ENCODE data around the gene LTF. TPM values are rescaled to one million over a fixed set of nuclear protein-coding genes. Genes with fewer than 3 reads are reported as not detected.
A peak's percentile ranks its signal among the peaks of the same experiment; 100 is the strongest.

Gene LTF
- total and polyA plus RNA-seq, 2 experiments from 2014 or later, result 0.73 to 1.3 TPM

- TF ChIP-seq ZNF462 (CRISPR knock-in tag; IDR thresholded peaks at IDR 0.05), result no peak
- TF ChIP-seq EZH2 (IDR thresholded peaks at IDR 0.05; ENCODE audit: low read depth, unreplicated experiment), result no peak
These were observed 2.2 kb downstream of the LTF start (continued) for GRCh38 chr3:46462511-46462910.

- peaks cover 2% of the 10 kb centered on the region for H3K4me1 Mint-ChIP-seq
- Histone ChIP-seq H3K4me1 (ENCODE audit: insufficient read depth) (peaks cover 6% of the 10 kb centered on the region; the same call in 1 of the 2 replicates), H3K27ac (ENCODE audit: low read depth) (no peak overlapping the region), H3K27me3 (ENCODE audit: insufficient read depth) (peaks cover 39% of the 10 kb centered on the region), H3K79me2 (replicated peaks; ENCODE audit: insufficient read depth) (no peaks in the 10 kb centered on the region), H3K4me3 (no peak overlapping the region), H4K20me1 (replicated peaks; ENCODE audit: insufficient read depth) (no peaks in the 10 kb centered on the region), H3K4me2 (no peak overlapping the region), H3K36me3 (ENCODE audit: insufficient read depth) (no peaks in the 10 kb centered on the region), H2AFZ (no peak overlapping the region), H3K9me2 (ENCODE audit: insufficient read depth) (no peaks in the 10 kb centered on the region), H3F3A (replicated peaks; ENCODE audit: low read depth) (no peaks in the 10 kb centered on the region)
- H3K9me3 Mint-ChIP-seq, result no peaks in the 10 kb centered on the region; the same call in 1 of the 3 replicates
- no peak for TF ChIP-seq STAT1 (IDR thresholded peaks at IDR 0.05; ENCODE audit: unreplicated experiment)
- TF ChIP-seq CTCF (conservative IDR thresholded peaks at IDR 0.05; ENCODE audit: low read depth in 2 of 2), result peak; percentile 40 to 66
- TF ChIP-seq EZH2 (IDR thresholded peaks at IDR 0.05; ENCODE audit: low read depth, unreplicated experiment), result no peak
- no peak for TF ChIP-seq CREB1 (CRISPR knock-in tag; IDR thresholded peaks at IDR 0.05; ENCODE audit: low read depth)
- no peak for TF ChIP-seq EZH2phosphoT487 (IDR thresholded peaks at IDR 0.05; ENCODE audit: unreplicated experiment)
- TF ChIP-seq REST (IDR thresholded peaks at IDR 0.05; ENCODE audit: unreplicated experiment), result no peak
- no peak for TF ChIP-seq ZNF331 (CRISPR knock-in tag; IDR thresholded peaks at IDR 0.05; ENCODE audit: low read depth)
- H3K27me3 Mint-ChIP-seq (ENCODE audit: insufficient read depth, low read depth, poor library complexity), result peaks cover 20% of the 10 kb centered on the region
- H3K4me3 Mint-ChIP-seq, result no peak overlapping the region
- no peaks in the 10 kb centered on the region for H3K36me3 Mint-ChIP-seq (ENCODE audit: low read depth)
- no peak overlapping the region for H3K27ac Mint-ChIP-seq
- peak; percentile 64 for DNase-seq (ENCODE audit: low spot score)
- peak; percentile 24 for ATAC-seq
These were observed 2.6 kb downstream of the LTF start for GRCh38 chr3:46462111-46462510.
